DOHH2 (cell line): ENCODE data around the gene DTNB.

Experiments used
- H3F3A ChIP-seq: fragments of 200-600 bp; sonication (generic), shearing (Covaris generic); 2 replicates; pipeline ENCODE4 v1.6.0; 2016; ENCODE audit warnings: antibody characterized with exemption, mild to moderate bottlenecking; ENCODE audit not compliant: control insufficient read depth, insufficient read depth
- H3K27ac ChIP-seq: fragments of 200-600 bp; sonication (generic); 2 replicates; pipeline ENCODE4 v1.5.1; 2014; ENCODE audit warnings: low read depth, mild to moderate bottlenecking, low read length, moderate library complexity
- H3K27me3 ChIP-seq: fragments of 200-600 bp; sonication (generic); 2 replicates; pipeline ENCODE4 v1.6.1; 2014; ENCODE audit warnings: mild to moderate bottlenecking, low read length, mixed read lengths; ENCODE audit not compliant: control insufficient read depth
- H3K36me3 ChIP-seq: fragments of 200-600 bp; sonication (generic); 2 replicates; pipeline ENCODE4 v1.6.1; 2014; ENCODE audit warnings: mild to moderate bottlenecking, low read length, moderate library complexity, mixed read lengths; ENCODE audit not compliant: control insufficient read depth
- H3K4me1 ChIP-seq: fragments of 200-600 bp; sonication (generic); 2 replicates; pipeline ENCODE4 v1.6.1; 2014; ENCODE audit warnings: mild to moderate bottlenecking, low read length, mixed read lengths; ENCODE audit not compliant: control insufficient read depth
- H3K4me2 ChIP-seq: fragments of 200-600 bp; sonication (generic); 2 replicates; pipeline ENCODE4 v1.6.0; 2014; ENCODE audit warnings: mild to moderate bottlenecking, low read length, moderate library complexity
- H3K4me3 ChIP-seq: fragments of 200-600 bp; sonication (generic); 2 replicates; pipeline ENCODE4 v1.5.1; 2014; ENCODE audit warnings: mild to moderate bottlenecking, low read length, mixed read lengths
- H3K79me2 ChIP-seq: fragments of 200-600 bp; sonication (generic); 2 replicates; pipeline ENCODE4 v1.6.1; 2014; ENCODE audit warnings: mild to moderate bottlenecking, low read length, mixed read lengths; ENCODE audit not compliant: control insufficient read depth
- H3K9me2 ChIP-seq: fragments of 200-600 bp; sonication (generic); replicated peaks from 2 replicates; pipeline ENCODE4 v1.6.1; 2014; ENCODE audit warnings: mild to moderate bottlenecking, low read length, mixed read lengths; ENCODE audit not compliant: control insufficient read depth
- H3K9me3 ChIP-seq: fragments of 200-600 bp; sonication (generic); 2 replicates; pipeline ENCODE4 v1.6.1; 2014; ENCODE audit warnings: antibody characterized with exemption, low read length, mixed read lengths; ENCODE audit not compliant: control insufficient read depth, insufficient read depth
- H4K20me1 ChIP-seq: fragments of 200-600 bp; sonication (generic); 2 replicates; pipeline ENCODE4 v1.6.0; 2014; ENCODE audit warnings: low read depth, mild to moderate bottlenecking, antibody characterized with exemption, low read length, moderate library complexity; ENCODE audit not compliant: control insufficient read depth, insufficient read depth
- CTCF ChIP-seq: fragments of 200-600 bp; sonication (generic); IDR thresholded peaks from one replicate; pipeline ENCODE4 v1.5.1; 2014; ENCODE audit warnings: antibody characterized with exemption, mild to moderate bottlenecking, low read depth, low read length; ENCODE audit not compliant: poor library complexity, severe bottlenecking
- EZH2phosphoT487 ChIP-seq: fragments of 200-600 bp; sonication (generic); IDR thresholded peaks from 2 replicates; pipeline ENCODE4 v1.6.1; 2017; ENCODE audit warnings: borderline replicate concordance, mild to moderate bottlenecking, antibody characterized with exemption, low read length, moderate library complexity, mixed read lengths

The DTNB gene

GRCh38 chr2:25354116-25354515 lies 319.3 kb downstream of the DTNB start:
- H3K36me3 ChIP-seq = no peaks in the 10 kb centered on the region
- no peak overlapping the region for H3K4me3 ChIP-seq
- no peaks in the 10 kb centered on the region for H3K9me2 ChIP-seq
- TF ChIP-seq CTCF (no peak), EZH2phosphoT487 (no peak)
- peaks cover 25% of the 10 kb centered on the region for H3K27me3 ChIP-seq
- no peak overlapping the region for H3K27ac ChIP-seq
- peaks cover 7% of the 10 kb centered on the region for H3K4me1 ChIP-seq
- H4K20me1 ChIP-seq = no peaks in the 10 kb centered on the region
- no peak overlapping the region for H3K4me2 ChIP-seq
- H3K9me3 ChIP-seq = no peaks in the 10 kb centered on the region
- no peaks in the 10 kb centered on the region for H3K79me2 ChIP-seq
- H3F3A ChIP-seq = no peaks in the 10 kb centered on the region

- Histone ChIP-seq H3K27me3 (peaks cover 23% of the 10 kb centered on the region), H3K4me3 (no peak overlapping the region), H3K9me3 (no peaks in the 10 kb centered on the region), H3K4me1 (peaks cover 10% of the 10 kb centered on the region), H3K36me3 (no peaks in the 10 kb centered on the region), H4K20me1 (no peaks in the 10 kb centered on the region), H3K4me2 (no peak overlapping the region), H3K9me2 (no peaks in the 10 kb centered on the region), H3K27ac (no peak overlapping the region), H3K79me2 (no peaks in the 10 kb centered on the region), H3F3A (no peaks in the 10 kb centered on the region)
- TF ChIP-seq EZH2phosphoT487 (no peak), CTCF (no peak)
These were observed 324.0 kb downstream of the DTNB start for GRCh38 chr2:25349397-25349796.

- H3K9me3 ChIP-seq = no peaks in the 10 kb centered on the region
- no peaks in the 10 kb centered on the region for H4K20me1 ChIP-seq
- H3K79me2 ChIP-seq = no peaks in the 10 kb centered on the region
- no peaks in the 10 kb centered on the region for H3K36me3 ChIP-seq
- TF ChIP-seq CTCF (no peak), EZH2phosphoT487 (no peak)
- no peak overlapping the region for H3K4me3 ChIP-seq
- H3K4me1 ChIP-seq = peaks cover 10% of the 10 kb centered on the region
- H3K9me2 ChIP-seq = no peaks in the 10 kb centered on the region
- H3K27ac ChIP-seq = no peak overlapping the region
- H3K4me2 ChIP-seq = no peak overlapping the region
- peaks cover 17% of the 10 kb centered on the region for H3K27me3 ChIP-seq
- H3F3A ChIP-seq = no peaks in the 10 kb centered on the region
These were observed 325.5 kb downstream of the DTNB start for GRCh38 chr2:25347846-25348245.

- Histone ChIP-seq H3K27ac (no peak overlapping the region), H3K4me2 (no peak overlapping the region), H4K20me1 (no peaks in the 10 kb centered on the region), H3K4me1 (peaks cover 13% of the 10 kb centered on the region), H3K4me3 (no peak overlapping the region), H3K9me3 (no peaks in the 10 kb centered on the region), H3K36me3 (no peaks in the 10 kb centered on the region), H3F3A (no peaks in the 10 kb centered on the region), H3K9me2 (no peaks in the 10 kb centered on the region), H3K79me2 (no peaks in the 10 kb centered on the region), H3K27me3 (peaks cover 13% of the 10 kb centered on the region)
- TF ChIP-seq CTCF = no peak
- TF ChIP-seq EZH2phosphoT487 = no peak
These were observed 326.1 kb downstream of the DTNB start for GRCh38 chr2:25347205-25347815.
